HG02798 (cell line): Measurements from ENCODE around the gene APOA5.

Experiments
- ATAC-seq: cut with Tn5 transposase; IDR thresholded peaks from one replicate; pipeline ENCODE4 v1.9.1; 2021; ENCODE audit warnings: mild to moderate bottlenecking; ENCODE audit not compliant: unreplicated experiment, poor library complexity

APOA5 gene

GRCh38 chr11:116828632-116829524, 37.2 kb upstream of the APOA5 start:
- ATAC-seq = no peak

GRCh38 chr11:116827461-116827860, 35.8 kb upstream of the APOA5 start:
- no peak for ATAC-seq

GRCh38 chr11:116826751-116827431, 35.2 kb upstream of the APOA5 start:
- ATAC-seq = no peak

- ATAC-seq = no peak
These were observed 34.4 kb upstream of the APOA5 start for GRCh38 chr11:116825854-116826750.

- no peak for ATAC-seq
These were observed 33.8 kb upstream of the APOA5 start for GRCh38 chr11:116825434-116825833.

GRCh38 chr11:116823031-116823843, 31.6 kb upstream of the APOA5 start, which contains the start of gene APOA4:
APOA4 (minus strand) TSS chr11:116823304; CDS start chr11:116823191, 113 bp downstream.
- no peak for ATAC-seq

GRCh38 chr11:116822575-116822974, 30.9 kb upstream of the APOA5 start:
- no peak for ATAC-seq

- no peak for ATAC-seq
These were observed 29.6 kb upstream of the APOA5 start for GRCh38 chr11:116821050-116821918.

GRCh38 chr11:116819049-116819448, 27.4 kb upstream of the APOA5 start:
- no peak for ATAC-seq

- no peak for ATAC-seq
These were observed 22.8 kb upstream of the APOA5 start for GRCh38 chr11:116814502-116814901.

GRCh38 chr11:116813781-116814471, 22.2 kb upstream of the APOA5 start:
- no peak for ATAC-seq

GRCh38 chr11:116813170-116813569, 21.5 kb upstream of the APOA5 start:
- ATAC-seq = no peak

- no peak for ATAC-seq
These were observed 20.4 kb upstream of the APOA5 start for GRCh38 chr11:116812109-116812508.

- ATAC-seq = no peak
These were observed 19.5 kb upstream of the APOA5 start for GRCh38 chr11:116811194-116811593.

GRCh38 chr11:116808262-116809175, 16.8 kb upstream of the APOA5 start:
- ATAC-seq = no peak

GRCh38 chr11:116807601-116808261, 16.1 kb upstream of the APOA5 start:
- no peak for ATAC-seq

GRCh38 chr11:116804001-116804400, 12.3 kb upstream of the APOA5 start:
- ATAC-seq = no peak
